22Rv1 (cell line): ENCODE measurements around the gene PLAAT3.

Source experiments
- CTCF ChIP-seq: fragments of 450-650 bp; IDR thresholded peaks from 2 replicates; pipeline ENCODE4 v1.5.1; 2017; ENCODE audit warnings: mild to moderate bottlenecking
- ZFX ChIP-seq: fragments of 450-650 bp; IDR thresholded peaks from 2 replicates; pipeline ENCODE4 v1.6.1; 2017; ENCODE audit warnings: antibody characterized with exemption, borderline replicate concordance

DNA sequence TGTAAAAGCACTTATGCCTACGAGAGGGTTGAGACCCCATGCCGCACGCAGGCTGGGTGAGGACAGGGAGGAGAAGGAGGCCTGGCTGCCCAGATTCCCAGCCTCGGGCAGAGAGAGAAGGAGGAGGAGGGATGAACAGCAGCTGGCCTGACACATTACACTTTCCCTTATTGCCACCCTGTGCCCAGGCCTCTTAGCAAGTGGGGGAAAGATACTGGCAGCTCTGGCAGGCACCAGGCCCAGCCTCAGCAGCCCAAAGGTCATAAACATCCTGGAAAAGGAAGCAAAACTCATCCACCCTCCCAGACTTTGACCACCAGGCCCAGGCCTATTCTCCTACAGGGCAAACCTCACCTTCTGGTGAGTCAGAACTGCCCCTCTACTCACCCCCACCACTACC is 4.7 kb downstream of the PLAAT3 start:
- TF ChIP-seq CTCF (no peak), ZFX (no peak)
